Cortex of kidney (tissue), 1 donor: ENCODE data around the gene CCR7.

Source experiments
- DNase-seq: peaks from one replicate; lab custom pipeline; 2025; lab: John Stamatoyannopoulos, UW

CCR7 gene

GRCh38 chr17:40561871-40562611, 3.2 kb downstream of the CCR7 start:
- DNase-seq = no peak

- DNase-seq = no peak
Observed at GRCh38 chr17:40561294-40561870, 3.9 kb downstream of the CCR7 start.

GRCh38 chr17:40560592-40561293, 4.5 kb downstream of the CCR7 start:
- DNase-seq = no peak

- no peak for DNase-seq
Observed at GRCh38 chr17:40559954-40560591, 5.2 kb downstream of the CCR7 start.

- no peak for DNase-seq
Observed at GRCh38 chr17:40559564-40559916, 5.7 kb downstream of the CCR7 start.

- no peak for DNase-seq
Observed at GRCh38 chr17:40558890-40559563, 6.2 kb downstream of the CCR7 start.

GRCh38 chr17:40558300-40558889, 6.9 kb downstream of the CCR7 start:
- DNase-seq = no peak

- no peak for DNase-seq
Observed at GRCh38 chr17:40557531-40558299, 7.6 kb downstream of the CCR7 start.

GRCh38 chr17:40556884-40557414, 8.3 kb downstream of the CCR7 start:
- no peak for DNase-seq

- DNase-seq = no peak
Observed at GRCh38 chr17:40556198-40556661, 9.0 kb downstream of the CCR7 start.

GRCh38 chr17:40555296-40556190, 9.7 kb downstream of the CCR7 start:
- no peak for DNase-seq

- no peak for DNase-seq
Observed at GRCh38 chr17:40554646-40555295, 10.5 kb downstream of the CCR7 start.

- DNase-seq = no peak
Observed at GRCh38 chr17:40553694-40554534, 11.4 kb downstream of the CCR7 start.

- no peak for DNase-seq
Observed at GRCh38 chr17:40552806-40553693, 12.2 kb downstream of the CCR7 start.

GRCh38 chr17:40551879-40552768, 13.1 kb downstream of the CCR7 start:
- no peak for DNase-seq
